Neural progenitor cell (in vitro differentiated cells): ENCODE results near the gene CELA2B.

ENCODE experiments used
- EZH2 ChIP-seq: fragments of 200-600 bp; sonication (generic); IDR thresholded peaks from 2 replicates; pipeline ENCODE4 v1.6.1; 2017; ENCODE audit warnings: antibody characterized with exemption, mild to moderate bottlenecking, moderate library complexity
- EZH2phosphoT487 ChIP-seq: fragments of 200-600 bp; sonication (generic); IDR thresholded peaks from 2 replicates; pipeline ENCODE4 v1.6.1; 2017; ENCODE audit warnings: antibody characterized with exemption
- TF ChIP-seq, protein P1 (sequence below): fragments of 200-600 bp; sonication (generic); IDR thresholded peaks from 2 replicates; pipeline ENCODE4 v1.5.1; 2017; ENCODE audit warnings: antibody characterized with exemption, mild to moderate bottlenecking

GRCh38 chr1:15452216-15452615 is 23.7 kb upstream of the CELA2B start:
- TF ChIP-seq EZH2 (no peak), EZH2phosphoT487 (no peak)
- TF ChIP-seq, protein P1, sequence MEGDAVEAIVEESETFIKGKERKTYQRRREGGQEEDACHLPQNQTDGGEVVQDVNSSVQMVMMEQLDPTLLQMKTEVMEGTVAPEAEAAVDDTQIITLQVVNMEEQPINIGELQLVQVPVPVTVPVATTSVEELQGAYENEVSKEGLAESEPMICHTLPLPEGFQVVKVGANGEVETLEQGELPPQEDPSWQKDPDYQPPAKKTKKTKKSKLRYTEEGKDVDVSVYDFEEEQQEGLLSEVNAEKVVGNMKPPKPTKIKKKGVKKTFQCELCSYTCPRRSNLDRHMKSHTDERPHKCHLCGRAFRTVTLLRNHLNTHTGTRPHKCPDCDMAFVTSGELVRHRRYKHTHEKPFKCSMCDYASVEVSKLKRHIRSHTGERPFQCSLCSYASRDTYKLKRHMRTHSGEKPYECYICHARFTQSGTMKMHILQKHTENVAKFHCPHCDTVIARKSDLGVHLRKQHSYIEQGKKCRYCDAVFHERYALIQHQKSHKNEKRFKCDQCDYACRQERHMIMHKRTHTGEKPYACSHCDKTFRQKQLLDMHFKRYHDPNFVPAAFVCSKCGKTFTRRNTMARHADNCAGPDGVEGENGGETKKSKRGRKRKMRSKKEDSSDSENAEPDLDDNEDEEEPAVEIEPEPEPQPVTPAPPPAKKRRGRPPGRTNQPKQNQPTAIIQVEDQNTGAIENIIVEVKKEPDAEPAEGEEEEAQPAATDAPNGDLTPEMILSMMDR, result no peak
